ENCODE measurements around the gene MTOR.
"Not testable (repeated sequence)": the region's sequence is repeated elsewhere in the genome, so short reads cannot be mapped to it uniquely, and the experiment has no call there.

Gene MTOR

DNA sequence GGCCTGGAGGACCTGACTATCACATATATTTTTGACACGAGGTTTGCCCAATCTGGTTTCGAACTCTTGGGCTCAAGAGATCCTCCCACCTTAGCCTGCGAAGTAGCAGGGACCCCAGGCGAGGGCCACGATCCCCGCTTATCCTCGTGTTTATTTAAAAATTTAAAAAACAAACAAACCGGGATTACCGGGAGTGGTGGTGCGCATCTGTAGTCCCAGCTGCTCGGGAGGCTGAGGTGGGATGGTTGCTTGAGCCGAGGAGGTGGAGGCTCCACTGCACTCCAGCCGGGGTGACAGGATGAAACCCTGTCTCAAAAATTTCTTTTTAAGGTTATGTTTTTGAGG, 162.2 kb downstream of the MTOR start:
- DNase-seq, result no peak

DNA sequence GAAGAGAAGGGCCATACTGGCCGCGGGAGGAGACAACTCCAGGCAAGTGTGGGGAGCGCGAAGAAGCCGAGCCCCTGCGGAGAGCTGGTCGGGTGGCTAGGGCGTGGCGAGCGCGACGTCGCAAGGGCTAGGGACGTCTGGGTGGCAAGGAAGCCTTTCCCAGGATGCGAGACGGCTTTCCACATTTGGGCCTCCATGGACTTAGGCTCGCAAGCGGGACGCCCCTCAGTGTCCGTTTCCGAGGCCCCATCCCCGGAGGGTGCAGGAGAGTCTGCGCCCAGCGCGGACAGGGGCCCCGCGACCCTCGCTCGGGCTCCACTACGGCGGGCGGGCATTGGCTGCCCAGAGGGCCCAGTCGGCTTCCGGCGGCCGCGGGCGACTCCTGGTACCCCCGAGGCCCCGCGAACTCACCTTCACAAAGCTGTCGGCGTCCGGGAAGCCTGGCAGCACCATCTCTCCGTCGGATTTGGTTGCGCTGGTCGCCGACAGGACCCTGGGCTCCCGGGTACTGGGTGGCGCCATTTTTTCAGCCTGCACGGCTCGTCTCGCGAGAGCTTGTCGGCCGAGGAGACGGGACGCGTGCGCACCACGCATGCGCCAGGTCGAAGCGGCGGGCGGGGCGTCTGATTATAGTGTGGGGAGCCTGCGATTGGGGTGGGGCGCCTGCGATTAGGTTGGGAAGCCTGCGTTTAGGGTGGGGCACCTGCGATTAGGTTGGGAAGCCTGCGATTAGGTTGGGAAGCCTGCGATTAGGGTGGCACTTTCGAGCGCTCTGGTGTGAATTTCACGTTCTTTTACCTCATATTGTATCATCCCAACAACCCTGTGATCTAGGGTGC, 162.8 kb downstream of the MTOR start, which contains the start of gene EXOSC10:
Gene EXOSC10, minus strand, starts transcription at position 560 of the 839 bp plus-strand sequence. Its CDS starts 38 bp downstream, at position 522.
- peak; percentile 81 for DNase-seq

DNA sequence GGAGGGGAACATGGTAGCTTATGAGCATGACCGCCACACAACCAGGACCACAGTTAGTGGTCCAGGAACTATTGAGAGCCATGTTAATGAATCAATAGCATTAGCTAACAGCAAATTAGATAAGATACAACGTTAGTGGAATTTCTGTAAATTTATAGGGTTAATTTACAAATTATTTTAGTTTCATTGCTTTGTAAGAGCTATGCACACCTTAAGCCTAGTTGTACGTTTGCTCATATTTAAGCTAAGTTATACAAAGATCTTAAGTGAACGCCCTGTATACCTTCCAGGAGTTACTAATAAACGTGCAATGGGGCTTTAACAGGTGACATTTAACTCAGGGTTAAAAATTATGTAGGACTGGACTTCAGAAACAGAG, 163.4 kb downstream of the MTOR start:
- no peak for DNase-seq

DNA sequence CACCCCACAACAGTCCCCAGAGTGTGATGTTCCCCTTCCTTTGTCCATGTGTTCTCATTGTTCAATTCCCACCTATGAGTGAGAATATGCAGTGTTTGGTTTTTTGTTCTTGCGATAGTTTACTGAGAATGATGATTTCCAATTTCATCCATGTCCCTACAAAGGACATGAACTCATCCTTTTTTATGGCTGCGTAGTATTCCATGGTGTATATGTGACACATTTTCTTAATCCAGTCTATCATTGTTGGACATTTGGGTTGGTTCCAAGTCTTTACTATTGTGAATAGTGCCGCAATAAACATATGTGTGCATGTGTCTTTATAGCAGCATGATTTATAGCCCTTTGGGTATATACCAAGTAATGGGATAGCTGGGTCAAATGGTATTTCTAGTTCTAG, 178.6 kb downstream of the MTOR start:
- not testable (repeated sequence) for DNase-seq

DNA sequence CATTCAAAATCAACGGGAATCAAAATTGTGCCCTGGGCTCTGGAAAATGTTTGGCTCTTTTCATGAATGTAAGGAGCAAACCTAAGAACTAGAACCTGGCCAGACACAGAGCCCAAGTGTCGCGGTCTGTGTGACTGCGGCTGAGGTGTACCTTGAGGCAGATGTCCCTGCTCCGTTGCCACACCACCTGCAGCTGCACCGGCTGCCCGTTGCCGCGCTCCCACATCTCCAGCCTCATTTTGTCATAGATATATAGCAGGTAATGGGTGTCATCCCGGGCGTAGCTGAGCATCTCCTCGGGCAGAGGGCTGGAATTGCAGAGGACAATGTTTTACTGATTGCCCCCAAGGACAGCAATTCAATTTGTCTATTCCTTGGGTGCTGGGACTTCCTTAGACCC, 181.4 kb downstream of the MTOR start:
- no peak for DNase-seq

DNA sequence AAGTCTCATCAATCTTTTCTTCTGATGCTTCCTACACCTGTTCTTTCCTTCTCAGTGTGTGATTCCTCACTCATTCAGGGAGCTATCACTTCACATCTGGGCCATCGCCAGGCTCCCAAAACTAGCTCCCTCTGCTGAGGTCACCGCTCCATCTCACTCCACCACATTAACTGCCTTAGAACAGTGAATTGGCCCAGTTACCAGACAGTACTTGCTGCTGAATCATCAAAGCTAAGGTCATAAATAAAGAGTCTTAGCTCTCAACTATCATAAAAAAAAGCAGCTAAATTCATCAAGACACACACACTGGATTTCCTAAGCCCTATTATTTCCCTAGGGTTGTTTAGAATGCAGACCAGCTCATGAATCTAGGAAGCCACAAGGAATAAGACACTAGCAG, 183.7 kb downstream of the MTOR start:
- no peak for DNase-seq

DNA sequence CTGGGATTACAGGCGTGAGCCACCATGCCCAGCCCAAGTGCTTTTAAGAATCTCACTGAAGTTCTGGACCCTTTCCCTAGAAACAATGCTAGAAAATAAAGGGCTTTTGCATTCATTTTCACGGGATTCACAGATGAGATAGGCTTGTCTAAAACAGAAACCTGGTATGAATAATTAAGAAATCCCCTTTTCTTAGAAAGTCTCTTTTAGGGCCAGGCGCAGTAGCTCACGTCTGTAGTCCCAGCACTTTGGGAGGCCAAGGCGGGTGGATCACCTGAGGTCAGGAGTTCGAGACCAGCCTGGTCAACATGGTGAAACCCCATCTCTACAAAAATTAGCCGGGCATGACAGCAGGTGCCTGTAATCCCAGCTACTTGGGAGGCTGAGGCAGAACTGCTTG, 189.0 kb downstream of the MTOR start:
- DNase-seq, result not testable (repeated sequence)

DNA sequence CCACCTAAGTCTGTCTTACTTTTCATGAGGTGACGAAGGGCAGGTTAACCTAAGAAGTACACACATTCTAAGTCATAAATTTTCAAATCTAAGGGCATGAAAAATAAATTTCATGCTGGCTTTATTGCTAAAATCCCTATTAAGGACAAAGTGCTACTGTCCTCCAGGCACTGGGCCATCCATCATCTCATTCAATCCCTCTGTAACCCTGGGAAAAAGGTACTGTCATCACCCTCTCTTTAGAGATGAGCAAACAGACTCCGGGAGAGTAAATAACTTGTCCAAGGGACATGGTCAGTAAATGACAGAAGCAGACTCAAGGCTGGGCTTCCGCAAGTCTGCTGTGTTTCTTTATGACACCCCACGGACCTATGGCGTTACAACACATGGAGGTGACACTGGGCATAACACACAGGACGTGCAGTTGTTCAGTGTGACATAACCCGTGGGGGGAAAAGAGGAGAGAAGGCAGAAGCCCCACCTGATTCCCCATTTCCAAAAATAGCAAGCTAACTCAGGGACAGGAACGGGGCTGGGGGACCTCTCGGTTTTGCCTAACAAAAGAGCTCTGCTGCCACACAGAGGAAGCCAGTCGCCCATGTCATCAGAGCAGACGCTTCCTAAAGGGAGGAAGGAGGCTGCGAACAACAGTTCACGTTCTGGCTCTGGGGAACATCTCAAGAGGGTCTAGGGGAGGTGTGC, 190.0 kb downstream of the MTOR start:
- DNase-seq, result no peak

DNA sequence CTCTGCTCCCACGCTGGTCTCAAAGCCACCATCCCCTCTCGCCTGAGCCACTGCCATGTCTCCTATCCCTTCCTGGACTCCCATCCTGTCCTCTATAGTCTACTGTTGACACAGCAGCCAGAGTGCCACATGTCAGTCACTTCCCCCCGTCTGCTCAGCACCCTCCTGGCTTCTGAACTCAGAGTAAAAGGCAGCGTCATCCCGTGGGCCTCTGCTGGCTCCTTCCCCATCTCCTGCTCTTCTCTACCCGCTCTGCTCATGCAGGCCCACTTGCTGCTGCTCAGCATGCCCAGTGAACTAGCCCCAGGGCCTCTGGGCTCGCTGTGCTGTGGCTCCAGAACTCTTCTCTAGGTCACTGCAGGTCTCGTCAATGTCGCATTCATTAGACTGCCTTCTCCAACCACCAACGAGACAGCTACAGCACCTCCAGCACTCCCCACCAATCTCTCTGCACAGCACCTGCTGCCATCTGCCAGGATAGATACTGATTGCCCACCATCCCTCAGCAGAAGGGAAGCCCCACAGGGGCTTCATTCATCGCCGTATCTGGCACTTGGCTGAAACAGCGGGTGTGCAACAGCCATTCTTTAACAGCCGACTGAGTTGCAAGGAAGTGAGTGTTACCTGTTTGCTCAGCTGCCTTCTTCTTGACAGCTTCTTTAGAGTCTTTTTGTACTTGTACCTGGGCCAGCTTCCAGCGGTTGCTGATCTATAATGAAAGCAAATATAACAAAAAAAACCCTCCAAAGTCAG, 190.7 kb downstream of the MTOR start:
- no peak for DNase-seq

DNA sequence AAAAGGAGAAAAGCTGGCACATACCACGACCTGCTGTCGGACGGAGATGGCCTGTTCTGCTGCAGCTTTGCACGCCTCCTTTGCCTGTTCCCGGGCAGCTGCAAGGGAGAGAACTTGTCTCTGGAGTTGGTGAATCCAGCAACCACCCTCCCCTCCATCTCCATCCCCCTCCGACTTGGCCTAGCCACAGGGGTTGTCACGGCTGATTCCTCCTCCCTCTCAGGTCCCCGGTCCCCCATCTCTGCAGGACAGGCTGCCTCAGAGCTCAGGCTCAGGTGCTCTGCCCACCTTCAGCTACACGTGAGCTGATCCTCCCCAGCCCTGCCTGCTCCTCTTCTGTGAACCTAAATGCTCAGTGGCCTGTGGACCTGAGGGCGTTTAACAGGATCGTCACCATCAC, 191.5 kb downstream of the MTOR start:
- DNase-seq, result no peak

DNA sequence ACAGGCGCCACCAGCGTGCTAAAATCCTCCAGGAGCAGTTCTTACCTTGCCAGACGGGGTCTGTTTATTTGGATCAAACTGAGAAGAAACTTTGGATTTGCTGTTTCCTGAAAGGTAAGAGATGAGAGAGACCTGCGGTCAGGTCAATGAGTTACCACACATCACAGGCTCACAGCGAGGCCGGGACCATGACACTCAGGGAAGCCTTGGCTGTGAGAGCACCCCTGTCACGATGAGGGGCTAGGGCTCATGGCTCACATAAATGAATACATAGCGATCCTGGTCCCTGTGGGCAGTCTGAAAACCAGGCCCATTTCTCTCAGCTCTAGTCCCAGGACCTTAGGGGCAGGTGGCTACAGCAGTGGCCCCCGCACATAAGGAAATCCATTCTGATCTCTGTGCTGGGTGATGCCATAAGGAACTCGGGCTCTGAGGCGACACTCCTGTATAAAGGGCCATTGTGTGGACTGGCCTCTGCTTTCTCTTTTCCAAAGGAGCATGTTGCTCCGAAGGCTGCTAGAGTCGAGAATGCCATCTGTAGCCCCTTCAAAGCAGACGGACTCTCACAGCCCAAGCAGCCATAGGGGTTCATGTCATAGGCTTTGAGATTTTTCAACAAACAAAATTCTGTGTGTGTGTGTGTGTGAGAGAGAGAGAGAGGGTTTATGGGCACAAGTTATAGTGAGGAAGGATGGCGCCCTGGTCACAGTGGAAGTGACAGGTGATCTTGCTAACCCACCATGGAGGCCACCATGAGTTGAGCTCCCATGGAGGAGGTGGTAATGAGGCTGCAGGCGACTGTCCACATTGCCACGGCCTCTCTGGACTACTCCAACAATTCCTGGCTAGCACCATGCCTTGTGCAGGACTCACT, 193.5 kb downstream of the MTOR start:
- DNase-seq, result no peak

DNA sequence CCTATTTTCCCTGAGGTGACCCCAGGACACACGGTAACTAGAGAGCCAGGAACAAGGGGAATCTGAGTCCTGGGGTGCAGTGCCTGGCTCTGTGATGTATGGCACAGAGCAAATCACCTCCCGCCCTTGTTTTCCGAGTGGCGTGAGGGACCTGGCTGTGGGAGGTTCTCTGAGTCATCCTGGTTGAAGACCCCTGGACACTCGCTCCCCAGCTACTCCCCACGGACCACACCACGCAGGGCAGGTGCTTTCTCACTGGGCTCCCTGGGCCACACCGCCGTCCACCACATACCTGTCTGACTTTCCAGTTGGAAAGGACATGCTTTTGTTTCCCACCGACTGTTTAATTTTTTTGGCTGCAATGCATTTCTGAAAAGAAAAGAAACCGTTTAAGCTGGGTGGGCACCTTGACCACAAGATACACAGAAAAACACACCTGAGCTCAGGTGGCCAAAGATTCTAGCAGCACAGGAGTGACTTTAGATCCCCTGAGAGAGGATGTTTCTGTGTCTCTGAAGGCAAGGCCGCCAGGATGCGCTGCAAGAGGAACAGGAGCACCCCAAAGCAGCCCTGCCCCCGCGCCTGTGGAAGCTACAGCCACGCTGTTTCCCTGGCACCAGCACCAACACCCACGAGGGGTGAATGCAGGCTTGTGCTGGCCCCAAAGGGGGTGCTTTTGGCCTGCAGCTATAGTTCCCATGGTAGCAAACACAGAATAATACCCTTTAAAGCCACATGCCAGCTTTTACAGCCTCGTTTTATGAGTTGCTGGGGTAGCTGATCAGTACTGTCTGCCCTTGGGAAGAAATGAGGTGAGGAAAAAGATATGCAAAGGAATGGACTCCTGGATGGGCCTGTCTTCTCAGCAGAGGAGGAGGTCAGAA, 194.4 kb downstream of the MTOR start:
- no peak for DNase-seq

DNA sequence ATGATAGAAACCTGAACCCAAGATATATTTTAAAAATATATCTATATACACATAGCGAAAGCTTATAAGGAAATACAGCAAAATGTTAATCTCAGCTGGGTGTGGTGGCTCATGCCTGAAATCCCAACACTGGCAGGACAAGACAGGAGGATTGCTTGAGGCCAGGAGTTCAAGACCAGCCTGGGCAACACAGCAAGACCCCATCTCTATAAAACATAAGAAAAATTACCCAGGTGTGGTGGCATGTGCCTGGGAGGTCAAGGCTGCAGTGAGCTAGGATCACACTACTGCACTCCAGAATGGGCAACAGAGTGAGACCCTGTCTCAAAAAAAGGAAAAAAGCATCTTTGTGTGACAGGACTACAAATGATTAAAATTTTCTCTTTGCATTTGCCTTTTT, 196.6 kb downstream of the MTOR start:
- DNase-seq, result no peak

DNA sequence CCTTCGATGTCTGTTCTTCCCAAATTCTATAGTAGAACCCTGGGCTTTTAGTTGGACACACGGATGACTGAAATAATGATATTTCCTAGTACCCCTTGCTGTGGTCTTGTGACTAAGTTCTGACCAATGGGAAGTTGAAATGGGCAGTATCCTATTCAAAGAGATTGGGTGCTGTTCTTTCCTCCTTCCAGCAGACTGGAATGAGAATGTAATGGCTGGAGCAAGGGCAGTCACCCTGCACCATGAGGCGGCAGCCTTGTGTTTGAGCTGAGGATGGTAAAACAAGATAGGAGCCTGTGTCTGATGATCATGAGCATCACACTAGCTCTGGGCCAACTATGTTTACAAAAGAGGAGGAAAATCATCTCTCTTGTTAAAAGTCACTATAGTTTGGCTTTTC, 197.4 kb downstream of the MTOR start:
- no peak for DNase-seq

DNA sequence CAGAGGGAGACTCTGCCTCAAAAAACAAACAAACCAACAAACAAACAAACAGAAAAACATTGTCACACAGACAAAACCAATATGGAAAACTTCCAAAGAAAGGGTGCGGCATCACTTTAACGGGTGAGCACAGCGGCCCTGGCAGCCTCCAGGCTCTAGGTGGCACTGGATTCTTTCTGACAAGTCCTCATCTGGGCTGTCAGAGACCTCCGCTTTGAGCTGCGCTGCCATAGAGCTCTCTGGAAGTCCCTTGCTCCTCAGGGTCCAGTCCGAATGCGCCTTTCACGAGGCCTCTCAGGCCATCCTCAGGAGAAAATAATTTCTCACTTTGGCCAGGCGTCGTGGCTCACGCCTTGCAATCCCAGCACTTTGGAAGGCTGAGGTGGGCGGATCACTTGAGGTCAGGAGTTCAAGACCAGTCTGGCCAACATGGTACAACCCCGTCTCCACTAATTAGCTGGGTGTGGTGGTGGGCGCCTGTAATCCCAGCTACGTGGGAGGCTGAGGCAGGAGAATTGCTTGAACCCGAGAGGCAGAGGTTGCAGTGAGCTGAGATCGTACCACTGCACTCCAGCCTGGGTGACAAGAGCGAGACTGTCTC, 198.3 kb downstream of the MTOR start:
- peak; percentile 10 for DNase-seq

DNA sequence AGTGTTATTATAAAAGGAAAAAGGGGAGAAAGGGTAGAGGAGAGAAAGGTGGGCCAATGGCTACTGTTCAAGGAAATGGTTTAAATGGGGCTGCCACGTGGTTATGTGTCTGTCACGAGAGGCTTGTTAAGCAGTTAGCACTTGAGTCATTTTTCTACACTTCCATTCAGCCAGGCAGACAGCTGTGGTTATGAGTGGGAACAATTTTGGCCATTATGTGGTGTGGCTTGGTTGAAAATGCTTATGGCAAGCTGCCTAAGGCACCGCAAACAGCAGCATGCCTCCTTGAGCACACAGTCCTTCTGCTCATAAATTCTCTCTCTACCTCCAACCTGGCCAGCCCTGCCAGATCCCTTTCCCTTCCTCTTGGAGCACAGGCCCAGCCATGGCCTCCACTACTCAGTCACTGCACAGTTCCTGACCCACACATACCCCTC, 199.4 kb downstream of the MTOR start:
- DNase-seq, result peak; percentile 88

DNA sequence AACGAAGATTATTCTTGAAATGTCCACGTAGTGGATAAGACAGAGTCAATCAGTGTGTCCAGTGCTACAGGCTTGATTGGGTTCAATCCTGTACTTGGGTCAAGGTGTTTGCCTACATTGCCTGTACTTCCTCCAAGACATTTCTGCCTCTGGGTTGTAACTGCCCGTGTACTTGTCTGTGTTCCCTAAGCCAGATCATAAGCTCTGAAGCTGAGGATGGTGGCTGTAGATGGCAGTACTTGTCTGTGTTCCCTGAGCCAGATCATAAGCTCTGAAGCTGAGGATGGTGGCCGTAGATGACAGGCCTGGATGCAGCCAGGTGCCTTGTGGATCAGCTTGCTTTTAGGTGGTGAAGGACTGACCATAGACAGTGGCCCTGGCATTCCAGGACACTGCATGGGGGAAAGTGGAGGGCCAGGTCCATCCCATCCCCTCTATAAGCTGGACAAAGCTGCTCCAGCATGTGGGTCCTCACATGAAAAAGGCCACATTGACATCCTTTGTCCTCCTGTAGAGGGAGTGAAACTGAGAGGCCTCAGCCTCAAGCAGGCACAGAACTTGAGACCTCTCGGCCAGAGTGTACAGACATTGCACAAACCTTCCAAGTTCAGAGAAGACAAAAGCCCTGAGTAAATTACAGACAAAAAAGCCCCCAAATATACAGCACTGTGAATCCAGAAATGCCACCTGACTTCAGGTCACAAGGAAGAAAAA, 200.5 kb downstream of the MTOR start:
- no peak for DNase-seq

DNA sequence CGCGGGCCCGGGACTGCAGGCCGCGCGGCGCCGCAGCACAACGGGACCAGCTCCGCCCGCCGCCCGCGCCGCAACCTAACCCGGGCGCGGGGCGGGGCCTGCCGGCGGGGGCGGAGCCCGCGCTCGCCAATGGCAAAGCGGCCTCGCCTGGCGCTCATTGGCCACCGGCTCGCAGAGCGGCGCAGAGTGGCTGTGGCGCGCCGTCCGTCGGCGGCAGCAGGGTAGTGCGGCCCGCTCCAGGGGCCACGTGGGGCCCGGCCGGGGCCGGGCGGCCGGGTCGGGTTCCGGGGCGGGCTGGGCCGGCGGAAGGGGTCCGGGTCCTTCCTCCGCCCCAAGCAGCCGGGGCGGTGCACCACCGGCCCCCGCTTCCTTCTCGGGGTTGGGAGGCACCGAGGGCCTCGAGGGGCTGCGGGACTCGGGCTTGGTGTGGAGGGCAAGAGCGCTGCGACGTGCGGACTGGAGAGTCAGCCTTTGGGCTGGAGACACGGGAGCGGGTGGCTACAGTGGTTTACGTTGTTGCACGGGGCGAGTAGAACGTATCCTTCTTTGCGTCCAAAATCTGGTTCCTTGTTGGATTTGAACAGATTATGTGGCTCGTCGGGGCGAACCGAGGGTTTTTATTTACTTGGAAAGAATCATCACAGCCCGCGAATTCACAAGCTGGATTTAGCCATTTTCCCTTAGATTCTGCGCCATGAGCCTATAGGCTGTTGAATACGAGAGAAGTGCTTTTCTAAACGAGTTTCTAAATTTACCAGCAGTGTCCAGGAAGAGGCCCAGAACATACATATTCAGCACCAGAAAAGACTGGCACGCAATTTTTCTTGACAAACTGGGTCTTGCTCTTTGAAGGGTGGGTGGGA, 202.2 kb downstream of the MTOR start, which contains the start of gene SRM:
Gene SRM, minus strand, starts transcription at position 51 of the 863 bp plus-strand sequence. CDS start 75 bp downstream, outside the sequence.
- peak; percentile 86 for DNase-seq

Data from NCI-H2029 (cell line).